Adrenal gland (tissue), 12 donors: ENCODE measurements around the gene PRKAG3. TPM values are rescaled to one million over a fixed set of nuclear protein-coding genes. Genes with fewer than 3 reads are reported as not detected.

Source experiments
- DNase-seq, 7 donors: peaks; one replicate each; pipeline ENCODE4 v3.0.0-alpha.2; 2019 to 2020
- H3K27ac ChIP-seq, 5 donors: fragments of 200-600 bp; sonication (generic) in 4 of 5; 1 replicate in 3 of 5; 2 replicates in 2 of 5; pipeline versions ENCODE4 v1.5.1 to v1.8.0; 2016 to 2020; ENCODE audit warnings: mild to moderate bottlenecking in 1 of 5
- H3K27me3 ChIP-seq: fragments of 200-600 bp; 2 replicates; pipeline ENCODE4 v1.8.0; 2021
- H3K36me3 ChIP-seq, 2 donors: fragments of 200-600 bp; replicated peaks in 1 of 2; 1 replicate in 1 of 2; 2 replicates in 1 of 2; pipeline versions ENCODE4 v1.5.1 to v1.8.0; 2018 to 2022
- H3K4me1 ChIP-seq, 2 donors: fragments of 200-600 bp; replicated peaks in 1 of 2; 1 replicate in 1 of 2; 2 replicates in 1 of 2; pipeline versions ENCODE4 v1.5.1 to v1.8.0; 2018 to 2021
- H3K4me3 ChIP-seq, 4 donors: fragments of 200-600 bp; sonication (generic) in 3 of 4; one replicate each; pipeline ENCODE4 v1.5.1; 2016 to 2018
- H3K9me3 ChIP-seq, 3 donors: fragments of 200-600 bp; sonication (generic) in 1 of 3; replicated peaks in 1 of 3; 1 replicate in 2 of 3; 2 replicates in 1 of 3; pipeline versions ENCODE4 v1.5.1 to v1.8.0; 2016 to 2021
- CTCF ChIP-seq, 6 experiments: fragments of 450-650 bp in 4 of 6; fragments of 200-600 bp in 2 of 6; sonication (generic) in 1 of 6; IDR thresholded peaks; 1 replicate in 5 of 6; 2 replicates in 1 of 6; pipeline versions ENCODE4 v1.5.1 to v1.8.0; 2016 to 2021; ENCODE audit warnings: antibody characterized with exemption in 6 of 6, mild to moderate bottlenecking in 2 of 6, moderate library complexity in 1 of 6
- POLR2A ChIP-seq, 2 donors: fragments of 450-650 bp; IDR thresholded peaks; one replicate each; pipeline ENCODE4 v1.6.1; 2017; ENCODE audit warnings: antibody characterized with exemption in 2 of 2, mild to moderate bottlenecking in 2 of 2, moderate library complexity in 1 of 2
- WGBS, 4 donors: extraction: QIAGEN DNeasy Blood & Tissue Kit in 2 of 4; methylation state at CpG; one replicate each; pipeline versions ENCODE4 v1.1.5 to v1.1.7; 2013 to 2017; 5-methylcytosine and 5-hydroxymethylcytosine counted together
- intact Hi-C, 2 donors: fragments of 100-400 bp; cut with DNase I; formaldehyde crosslinking; loops; one replicate each; pipeline versions ENCODE4 v1.14.1 to v1.15.0; 2022 to 2023
- polyA plus RNA-seq, 3 donors: library from polyadenylated mRNA; stranded (reverse); fragments of 200-250 nt in 2 of 3; fragments of 350-450 nt in 1 of 3; fragmentation: Illumina TruSeq in 1 of 3; extraction: RNeasy Lipid Tissue Mini Kit (QIAGEN cat#74804) in 1 of 3; gene quantifications; one replicate each; pipeline ENCODE4 v1.2.3, GENCODE V29; 2013 to 2014
- total RNA-seq, 9 donors: library from RNA; depleted of rRNA in 4 of 9; stranded (reverse); fragments of >200 nt in 4 of 9; fragments of 120-200 nt in 1 of 9; fragmentation: NEBNext Ultra II Directional in 1 of 9; extraction: Animal tissue kit (Norgen Biotek cat#: 25700) in 1 of 9; gene quantifications; one replicate each; pipeline versions ENCODE4 v1.1.0 to v1.2.4, GENCODE V29; 2013 to 2023
- donor health status: healthy with polysubstance abuse.
- donor health status: Bipolar disorder and iron deficiency.
- donor health status: DM: yes; HTN: yes; CAD: no.
- donor health status: DM: no; HTN: no; CAD: no.
- donor health status: DM: no; HTN: no; CAD: no.
- donor health status: DM: yes; HTN: yes; CAD: no.

The PRKAG3 gene
- total and polyA plus RNA-seq, 12 donors: 0.20 TPM; not detected in 11

GRCh38 chr2:218827701-218828476 lies 3.7 kb downstream of the PRKAG3 start:
- peak in 1 of 7 donors; percentile 40 for DNase-seq
- 69 to 80% (median 75%) methylated on average over 11 to 14 of the region's 14 CpGs for WGBS, 4 donors

DNA sequence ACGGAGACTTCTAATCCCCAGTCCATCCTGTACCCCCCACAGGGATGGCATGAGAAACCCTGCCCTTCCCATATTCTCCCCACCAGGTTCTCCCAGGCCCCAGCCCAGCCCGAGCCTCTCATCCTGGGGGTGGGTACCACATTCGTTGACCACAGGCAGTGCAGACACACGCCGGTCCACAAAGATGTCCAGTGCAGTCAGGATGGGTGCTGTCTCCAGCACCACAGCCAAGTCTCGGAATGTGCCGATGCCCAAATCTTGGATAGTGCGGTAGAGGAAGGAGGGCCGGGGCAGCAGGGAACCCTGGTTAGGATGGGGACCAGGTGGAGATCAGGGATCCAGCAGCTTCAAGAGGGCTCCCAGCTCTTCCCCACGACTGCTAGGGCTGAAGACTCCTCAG lies 4.8 kb downstream of the PRKAG3 start:
- no peaks in the 10 kb centered on the region for H3K4me1 ChIP-seq
- 76 to 90% (median 82%) methylated on average over 7 to 10 of the region's 10 CpGs for WGBS, 4 donors
- DNase-seq: peak in 1 of 7 donors; percentile 11
- no peak overlapping the region for H3K4me3 ChIP-seq
- H3K36me3 ChIP-seq: no peaks in the 10 kb centered on the region
- TF ChIP-seq POLR2A (IDR thresholded peaks at IDR 0.05): no peak
- H3K9me3 ChIP-seq: no peaks in the 10 kb centered on the region
- H3K27me3 ChIP-seq: no peaks in the 10 kb centered on the region
- no peak overlapping the region for H3K27ac ChIP-seq
- intact Hi-C loops: no loop called here

More at GRCh38 chr2:218827701-218828476, 3.7 kb downstream of the PRKAG3 start:
- no peaks in the 10 kb centered on the region for H3K27me3 ChIP-seq
- H3K9me3 ChIP-seq: no peaks in the 10 kb centered on the region
- H3K4me1 ChIP-seq: no peaks in the 10 kb centered on the region
- H3K27ac ChIP-seq: no peak overlapping the region
- TF ChIP-seq POLR2A (IDR thresholded peaks at IDR 0.05) (no peak), CTCF (IDR thresholded peaks at IDR 0.05) (no peak)
- H3K36me3 ChIP-seq: no peaks in the 10 kb centered on the region
- no peak overlapping the region for H3K4me3 ChIP-seq
- intact Hi-C loops: no loop called here

GRCh38 chr2:218824004-218824403 lies 7.6 kb downstream of the PRKAG3 start:
- no peak for DNase-seq
- Histone ChIP-seq H3K27me3 (no peaks in the 10 kb centered on the region), H3K4me3 (no peak overlapping the region), H3K9me3 (no peaks in the 10 kb centered on the region), H3K4me1 (no peaks in the 10 kb centered on the region), H3K27ac (no peak overlapping the region), H3K36me3 (peaks cover 0 to 5% of the 10 kb centered on the region in 2 donors)
- intact Hi-C loops: no loop called here
- TF ChIP-seq POLR2A (IDR thresholded peaks at IDR 0.05) (no peak), CTCF (IDR thresholded peaks at IDR 0.05) (no peak)
- 96 to 100% (median 96%) methylated on average over 4 to 7 of the region's 7 CpGs for WGBS, 4 donors

- intact Hi-C loops: no loop called here
- H3K4me3 ChIP-seq: no peak overlapping the region
- H3K9me3 ChIP-seq: no peaks in the 10 kb centered on the region
- DNase-seq: no peak
- 85 to 91% (median 87%) methylated on average over 9 of the region's 9 CpGs for WGBS, 4 donors
- H3K36me3 ChIP-seq: peaks cover 0 to 12% of the 10 kb centered on the region in 2 donors
- no peak overlapping the region for H3K27ac ChIP-seq
- no peaks in the 10 kb centered on the region for H3K27me3 ChIP-seq
- no peak for TF ChIP-seq CTCF (IDR thresholded peaks at IDR 0.05)
- TF ChIP-seq POLR2A (IDR thresholded peaks at IDR 0.05): no peak
- no peaks in the 10 kb centered on the region for H3K4me1 ChIP-seq
Measured at GRCh38 chr2:218823196-218823855, 8.3 kb downstream of the PRKAG3 start.
